ENCODE data around the gene CACFD1. TPM values are rescaled to one million over a fixed set of nuclear protein-coding genes. Genes with fewer than 3 reads are reported as not detected.

The CACFD1 gene
- total RNA-seq, result 24.9 TPM

DNA sequence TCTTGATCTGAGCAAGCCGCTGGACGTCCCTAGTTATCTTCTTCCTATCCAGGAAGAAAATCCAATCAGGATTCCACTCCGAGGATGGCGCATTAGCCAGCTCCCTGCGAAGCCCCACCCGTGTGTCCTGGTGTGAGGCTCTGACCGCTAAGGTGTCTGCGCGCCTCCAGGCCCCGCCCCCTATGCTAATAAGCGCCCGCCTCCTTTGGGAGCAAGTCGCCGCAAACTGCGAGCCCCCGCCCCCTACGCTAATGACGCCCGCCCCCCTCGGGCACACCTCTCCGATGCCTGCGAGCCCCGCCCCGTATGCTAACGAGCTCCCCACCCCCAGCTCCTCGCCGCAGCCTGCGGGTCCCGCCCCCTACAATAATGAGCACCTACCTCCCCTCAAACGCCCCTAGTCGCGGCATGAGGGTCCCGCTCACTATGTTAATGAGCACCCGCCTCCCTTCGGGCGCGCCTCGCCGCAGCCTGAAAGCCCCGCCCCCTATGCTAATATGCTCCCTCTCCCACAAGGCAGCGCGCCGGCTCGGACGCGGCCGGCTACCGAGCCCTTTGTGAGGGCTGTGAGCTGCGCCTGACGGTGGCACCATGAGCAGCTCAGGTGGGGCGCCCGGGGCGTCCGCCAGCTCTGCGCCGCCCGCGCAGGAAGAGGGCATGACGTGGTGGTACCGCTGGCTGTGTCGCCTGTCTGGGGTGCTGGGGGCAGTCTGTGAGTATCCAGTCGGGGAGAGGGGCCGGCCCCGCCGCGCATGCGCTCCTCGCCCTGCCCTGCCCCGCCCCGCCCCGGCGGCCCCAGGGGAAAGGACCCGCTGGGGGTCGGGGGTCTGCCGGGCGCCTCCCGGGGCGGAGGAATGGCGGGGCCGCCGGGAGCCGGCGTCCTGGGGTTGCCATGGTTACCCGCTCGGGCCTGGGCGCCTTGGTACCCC is at the start of gene CACFD1:
Gene CACFD1 (plus strand): TSS at position 503 of the 929 bp plus-strand sequence. CDS start 89 bp downstream, at position 592.
- peak; percentile 96 for DNase-seq (ENCODE audit: low spot score)

DNA sequence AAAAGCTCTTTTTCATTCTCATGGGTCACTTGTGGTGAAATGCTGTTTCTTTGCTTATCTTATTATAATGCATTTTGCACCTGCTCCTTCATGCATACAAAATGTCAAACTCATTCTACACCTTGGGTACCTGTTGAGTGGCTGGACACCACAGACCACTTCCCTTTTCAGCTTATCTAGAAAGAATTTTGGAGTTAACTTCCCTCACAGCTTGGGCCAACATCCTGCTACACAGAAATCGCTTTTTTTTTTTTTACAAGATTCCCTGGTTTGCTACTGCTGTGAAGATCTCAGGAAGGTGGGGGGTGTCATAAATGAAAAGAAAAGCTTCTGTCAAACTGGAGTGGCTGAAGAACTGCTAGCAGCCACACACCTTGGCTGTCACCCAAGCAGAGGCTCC is 44.6 kb upstream of the CACFD1 start:
- DNase-seq (ENCODE audit: low spot score), result no peak

DNA sequence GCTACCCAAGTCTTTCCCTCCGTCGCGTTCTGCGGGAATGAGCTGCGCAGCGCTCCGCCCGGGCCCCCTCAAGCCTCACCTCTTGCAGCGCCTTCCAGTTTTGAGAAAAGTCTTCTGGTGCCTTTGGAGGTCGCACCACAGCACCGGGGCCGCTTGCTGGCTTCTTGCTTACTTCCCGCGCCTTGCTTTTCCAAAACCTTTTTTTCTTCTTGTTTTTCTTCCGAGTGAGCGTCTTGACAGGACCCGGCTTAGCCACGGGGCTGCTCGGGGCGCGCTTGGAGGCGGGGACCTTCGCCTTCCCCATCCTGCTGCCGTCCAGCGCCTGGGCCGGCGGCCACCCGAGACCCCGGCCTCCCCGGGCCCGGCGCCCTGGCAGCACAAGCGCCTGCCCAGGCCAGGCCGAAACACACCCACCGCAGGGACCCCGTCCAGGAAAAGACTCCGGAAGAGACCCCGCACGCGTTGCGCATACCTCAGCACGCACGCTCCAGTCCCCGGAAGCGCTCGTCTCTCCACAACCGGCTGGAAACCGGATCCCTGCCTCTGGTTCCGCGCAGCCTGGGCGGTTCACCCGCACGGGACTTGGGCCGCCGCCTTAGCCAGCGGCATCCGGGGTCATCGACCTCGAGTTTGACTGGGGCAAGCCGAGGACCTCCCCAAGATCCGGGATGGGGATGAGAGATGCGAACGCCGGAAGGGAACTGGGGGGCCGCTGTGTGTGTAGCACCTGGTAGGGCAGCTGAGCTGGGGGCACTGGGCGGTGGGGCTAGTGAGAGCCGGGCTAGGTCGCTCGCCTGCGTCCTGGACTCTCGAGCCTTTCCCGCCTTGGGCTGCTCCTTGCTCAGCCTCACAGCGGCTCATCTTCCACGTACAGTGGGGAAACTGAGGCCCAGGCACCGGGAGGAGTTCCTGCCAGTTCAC is 42.0 kb upstream of the CACFD1 start, which contains the start of gene REXO4:
Gene REXO4 (minus strand): TSS at position 470 of the 921 bp plus-strand sequence. CDS start 166 bp downstream, at position 304.
- DNase-seq (ENCODE audit: low spot score), result peak; percentile 87

DNA sequence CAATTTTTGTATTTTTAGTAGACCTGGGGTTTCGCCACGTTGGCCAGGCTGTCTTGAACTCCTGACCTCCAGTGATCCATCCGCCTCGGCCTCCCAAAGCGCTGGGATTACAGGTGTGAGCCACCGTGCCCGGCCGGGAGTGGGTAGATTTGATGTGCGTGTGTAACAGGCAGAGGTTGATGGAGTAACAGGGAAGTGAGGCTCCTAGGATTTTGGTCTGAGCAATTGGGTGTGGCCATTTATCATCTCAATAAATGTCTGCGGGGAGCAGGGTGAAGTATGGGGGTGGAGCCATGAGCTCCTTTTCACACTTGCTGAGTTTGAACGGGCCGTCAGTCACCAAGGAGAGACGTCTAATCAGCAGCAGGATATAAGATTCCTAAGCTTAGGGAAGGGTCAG is 40.8 kb upstream of the CACFD1 start:
- DNase-seq (ENCODE audit: low spot score), result no peak

DNA sequence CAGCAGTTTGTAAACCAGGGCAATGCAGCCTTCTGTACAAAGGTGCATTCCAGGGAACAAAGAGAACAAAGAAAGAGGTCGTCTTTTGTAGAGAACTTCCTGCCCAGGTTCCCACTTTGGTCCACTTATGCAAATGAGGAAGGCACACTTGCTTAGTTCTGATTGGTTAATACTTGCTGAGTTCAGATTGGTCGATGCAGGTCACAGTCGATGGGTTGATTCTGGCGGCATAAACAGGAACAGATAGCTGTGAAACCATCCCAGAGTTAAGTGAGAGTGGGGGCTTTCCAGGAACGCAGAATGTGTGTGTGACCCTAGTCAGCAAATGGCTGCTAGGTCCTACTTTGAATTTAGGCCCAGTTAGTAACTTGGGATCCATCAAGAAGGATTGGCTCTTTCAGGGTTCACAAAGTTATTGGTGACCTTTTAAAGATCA is 39.4 kb upstream of the CACFD1 start:
- no peak for DNase-seq (ENCODE audit: low spot score)

DNA sequence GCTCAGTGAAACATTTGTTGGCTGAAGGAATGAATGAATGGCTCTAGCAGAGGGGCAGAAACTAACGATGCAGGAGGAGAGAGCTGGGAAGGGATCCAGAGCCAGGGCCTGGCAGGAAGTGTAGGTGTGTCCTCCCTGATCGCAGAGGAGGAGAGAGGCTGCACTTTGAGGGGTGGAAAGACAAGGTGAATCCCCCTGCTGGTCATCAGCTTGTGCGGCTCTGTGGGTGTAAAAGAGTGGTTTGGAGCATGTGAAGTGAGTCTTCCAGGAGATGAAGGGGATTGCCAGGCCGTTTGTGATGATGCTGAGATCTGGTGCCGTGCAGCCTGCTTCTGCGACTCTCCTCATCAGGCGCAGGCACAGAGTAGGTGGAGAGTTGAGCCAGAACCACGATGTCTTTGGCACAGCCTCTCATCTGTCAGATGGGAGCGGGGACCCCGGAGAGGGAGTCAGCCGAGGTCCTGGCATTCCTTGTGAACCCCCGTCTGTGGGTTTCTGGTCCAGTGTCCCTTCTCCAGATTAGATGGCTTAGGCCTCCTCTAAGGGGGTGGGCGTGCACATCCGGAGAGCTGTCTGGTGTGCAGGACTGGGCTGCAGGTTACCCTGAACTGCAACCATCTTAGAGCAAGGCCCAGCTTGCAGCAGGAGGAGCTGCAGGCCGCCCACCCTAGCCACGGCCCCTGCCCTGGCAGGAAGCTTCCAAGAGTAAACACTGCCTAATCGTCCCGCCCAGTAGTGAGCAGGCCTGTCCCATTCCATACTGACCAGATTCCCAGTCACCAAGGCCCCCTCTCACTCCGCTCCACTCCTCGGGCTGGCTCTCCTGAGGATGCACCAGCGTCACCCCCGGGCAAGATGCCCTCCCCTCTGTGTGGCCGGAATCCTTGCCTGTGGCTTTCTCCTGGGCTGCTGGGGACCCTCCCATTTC is 37.9 kb upstream of the CACFD1 start, which contains the start of gene ADAMTS13:
Gene ADAMTS13 (plus strand): TSS at position 753 of the 928 bp plus-strand sequence. CDS start 77 bp downstream, at position 830.
- DNase-seq (ENCODE audit: low spot score), result no peak

DNA sequence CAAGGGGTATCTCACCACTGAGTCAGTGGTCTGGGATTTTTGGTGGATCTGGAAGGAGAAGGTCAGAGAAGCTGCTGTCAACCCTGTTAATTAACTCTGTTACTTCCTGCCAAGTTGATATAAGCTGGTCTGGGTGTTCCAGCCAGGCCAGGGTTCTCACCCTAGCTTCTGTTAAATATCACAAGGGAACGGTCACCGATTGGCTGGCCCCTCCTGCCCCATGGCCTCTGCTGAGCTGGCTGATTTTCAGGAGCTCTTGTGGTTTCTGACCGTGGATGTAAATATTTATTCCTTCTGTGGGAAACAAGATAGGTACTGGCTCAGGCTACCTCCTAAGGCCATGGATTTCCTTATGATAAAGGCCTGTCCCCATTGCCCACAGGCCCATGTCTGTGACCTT is 36.6 kb upstream of the CACFD1 start:
- no peak for DNase-seq (ENCODE audit: low spot score)

DNA sequence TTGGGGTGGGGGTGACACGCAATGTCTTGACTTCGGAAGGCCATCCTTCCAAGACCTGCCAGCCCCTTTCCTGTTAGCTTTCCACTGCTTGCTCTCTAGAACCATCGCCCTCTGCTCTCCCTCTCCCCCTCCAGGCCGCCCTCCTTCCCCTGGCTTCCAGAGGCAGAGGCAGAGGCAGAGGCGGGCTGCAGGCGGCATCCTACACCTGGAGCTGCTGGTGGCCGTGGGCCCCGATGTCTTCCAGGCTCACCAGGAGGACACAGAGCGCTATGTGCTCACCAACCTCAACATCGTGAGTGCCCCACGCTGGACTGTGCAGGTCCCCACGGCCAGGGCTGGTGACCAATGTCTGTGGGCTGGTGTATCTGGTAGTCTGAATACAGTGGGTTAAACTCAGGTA is 35.6 kb upstream of the CACFD1 start:
- no peak for DNase-seq (ENCODE audit: low spot score)

DNA sequence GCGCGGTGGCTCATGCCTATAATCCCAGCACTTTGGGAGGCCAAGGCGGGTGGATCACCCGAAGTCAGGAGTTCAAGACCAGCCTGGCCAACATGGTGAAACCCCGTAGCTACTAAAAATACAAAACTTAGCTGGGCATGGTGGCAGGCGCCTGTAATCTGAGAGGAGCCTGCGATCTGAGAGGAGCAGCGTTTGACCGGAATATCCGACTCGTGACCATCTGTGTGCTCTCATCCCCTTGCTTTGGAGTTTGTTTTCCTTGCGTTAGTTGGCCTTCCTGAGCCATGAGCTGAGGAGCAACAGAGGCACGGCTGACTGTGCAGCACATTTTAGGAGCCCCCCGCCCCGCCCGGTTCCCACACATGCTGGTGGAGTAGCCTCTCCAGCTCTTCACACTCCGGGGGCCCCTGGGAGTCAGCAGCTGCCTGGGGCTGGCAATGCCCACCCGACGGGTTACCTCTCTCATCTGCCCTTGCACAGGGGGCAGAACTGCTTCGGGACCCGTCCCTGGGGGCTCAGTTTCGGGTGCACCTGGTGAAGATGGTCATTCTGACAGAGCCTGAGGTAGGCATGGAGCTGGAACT is 34.6 kb upstream of the CACFD1 start:
- DNase-seq (ENCODE audit: low spot score), result no peak

DNA sequence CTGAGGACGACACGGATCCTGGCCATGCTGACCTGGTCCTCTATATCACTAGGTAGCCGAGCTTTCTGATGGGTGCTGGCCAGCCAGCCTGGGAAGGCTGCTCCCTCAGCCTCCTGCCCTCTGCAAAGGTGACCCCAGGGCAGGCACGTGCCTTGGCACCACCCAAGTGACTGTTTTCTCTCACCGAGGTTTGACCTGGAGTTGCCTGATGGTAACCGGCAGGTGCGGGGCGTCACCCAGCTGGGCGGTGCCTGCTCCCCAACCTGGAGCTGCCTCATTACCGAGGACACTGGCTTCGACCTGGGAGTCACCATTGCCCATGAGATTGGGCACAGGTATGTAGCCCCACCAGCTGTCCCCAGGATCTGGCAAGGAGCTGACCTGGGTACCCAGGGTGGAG is 33.8 kb upstream of the CACFD1 start:
- no peak for DNase-seq (ENCODE audit: low spot score)

DNA sequence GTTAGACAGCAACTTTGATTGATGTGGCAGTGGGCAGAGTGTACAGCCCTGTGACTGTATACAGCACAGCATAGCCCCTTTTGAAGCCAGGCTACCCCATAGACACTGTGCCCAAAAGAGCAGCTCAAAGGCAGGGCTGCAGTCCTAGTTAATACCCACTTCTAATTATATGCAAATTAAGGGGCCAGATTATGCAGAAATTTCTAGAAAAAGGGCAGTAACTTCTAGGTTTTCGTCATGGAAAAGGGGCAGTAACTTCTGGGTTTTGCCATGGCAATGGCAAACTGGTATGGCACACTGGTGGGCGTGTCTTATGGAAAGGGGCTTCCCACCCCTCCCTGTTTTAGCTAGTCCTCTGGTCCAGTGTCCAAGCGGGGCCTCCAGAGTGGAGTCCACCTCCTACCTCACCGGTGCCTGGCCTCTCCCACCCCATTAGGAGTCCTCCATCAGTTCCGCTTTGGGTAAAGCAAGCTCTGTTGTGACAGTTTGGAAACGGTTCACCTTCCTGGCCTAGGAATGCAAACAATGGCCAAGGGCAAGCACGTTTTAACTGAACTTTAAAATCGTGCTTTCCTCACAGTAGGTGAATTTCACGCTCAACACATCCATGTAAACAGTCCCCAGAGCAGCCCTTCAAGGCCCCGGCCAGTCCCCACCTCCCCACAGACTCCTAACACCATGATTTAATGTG is 32.0 kb upstream of the CACFD1 start:
- no peak for DNase-seq (ENCODE audit: low spot score)

DNA sequence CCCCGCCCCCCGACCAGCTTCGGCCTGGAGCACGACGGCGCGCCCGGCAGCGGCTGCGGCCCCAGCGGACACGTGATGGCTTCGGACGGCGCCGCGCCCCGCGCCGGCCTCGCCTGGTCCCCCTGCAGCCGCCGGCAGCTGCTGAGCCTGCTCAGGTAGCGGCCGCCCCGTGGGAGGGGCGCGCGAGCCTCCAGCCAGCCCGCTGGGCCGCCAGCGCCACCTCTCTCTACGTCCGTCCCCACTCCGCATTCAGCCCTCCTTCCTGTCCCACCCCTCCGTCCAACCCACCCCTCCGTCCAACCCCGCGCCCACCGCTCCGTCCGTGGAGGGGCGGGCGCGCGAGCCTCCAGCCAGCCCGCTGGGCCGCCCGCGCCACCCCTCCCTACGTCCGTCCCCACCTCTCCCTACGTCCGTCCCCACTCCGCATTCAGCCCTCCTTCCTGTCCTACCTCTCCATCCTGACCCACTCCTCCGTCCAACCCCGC is 31.1 kb upstream of the CACFD1 start:
- DNase-seq (ENCODE audit: low spot score), result no peak

DNA sequence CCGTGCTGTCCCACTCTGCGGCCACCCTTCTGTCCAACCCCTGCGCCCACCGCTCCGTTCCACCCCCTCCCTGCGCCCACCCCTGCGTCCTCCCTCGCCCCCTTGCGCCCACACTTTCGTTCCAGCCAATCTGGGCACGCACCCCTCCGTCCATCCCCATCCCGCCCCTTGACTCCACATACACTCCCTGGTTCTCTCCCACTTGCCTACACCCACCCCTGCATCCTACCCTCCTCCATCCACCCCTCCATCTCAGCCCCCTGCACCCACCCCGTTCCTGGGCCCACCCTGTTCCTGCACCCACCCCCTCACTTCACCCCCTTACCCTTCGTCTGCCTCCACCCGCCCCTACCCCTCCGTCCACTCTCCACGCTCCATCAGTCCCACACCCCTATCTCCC is 30.6 kb upstream of the CACFD1 start:
- DNase-seq (ENCODE audit: low spot score), result no peak

DNA sequence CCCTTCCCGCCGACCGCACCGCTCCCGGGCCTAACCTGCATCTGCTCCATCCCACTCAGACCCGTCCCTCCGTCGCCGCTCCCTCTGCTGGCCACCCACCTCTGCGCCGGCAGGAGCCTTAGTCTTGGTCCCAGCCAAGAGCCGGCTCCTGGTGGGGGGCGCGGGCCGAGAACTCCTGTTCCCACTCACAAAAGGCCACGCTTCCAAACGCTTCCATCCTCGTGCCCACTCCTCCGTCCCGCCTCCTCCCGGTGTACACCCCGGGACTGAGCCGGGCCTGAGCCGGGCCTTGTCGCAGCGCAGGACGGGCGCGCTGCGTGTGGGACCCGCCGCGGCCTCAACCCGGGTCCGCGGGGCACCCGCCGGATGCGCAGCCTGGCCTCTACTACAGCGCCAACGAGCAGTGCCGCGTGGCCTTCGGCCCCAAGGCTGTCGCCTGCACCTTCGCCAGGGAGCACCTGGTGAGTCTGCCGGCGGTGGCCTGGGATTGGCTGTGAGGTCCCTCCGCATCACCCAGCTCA is 30.1 kb upstream of the CACFD1 start:
- DNase-seq (ENCODE audit: low spot score), result no peak

DNA sequence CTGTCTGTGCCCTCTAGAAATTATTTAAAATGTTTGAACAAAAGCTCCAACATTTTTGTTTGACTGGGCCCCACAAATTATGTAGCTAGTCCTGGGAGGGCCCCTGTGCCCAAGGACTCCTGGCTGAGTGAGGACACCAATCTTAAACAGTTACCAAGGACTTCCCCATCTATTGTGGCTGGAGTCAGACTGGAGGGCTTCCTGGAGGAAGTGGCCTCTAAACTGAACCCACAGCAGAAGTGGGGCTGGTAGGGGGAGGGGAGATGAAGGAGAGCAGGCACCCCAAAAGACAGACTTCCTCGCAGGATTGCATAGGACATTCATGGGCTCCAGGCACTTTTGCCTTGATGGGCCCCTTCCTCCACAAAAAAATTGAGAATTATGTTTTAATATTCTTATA is 29.5 kb upstream of the CACFD1 start:
- DNase-seq (ENCODE audit: low spot score), result no peak

DNA sequence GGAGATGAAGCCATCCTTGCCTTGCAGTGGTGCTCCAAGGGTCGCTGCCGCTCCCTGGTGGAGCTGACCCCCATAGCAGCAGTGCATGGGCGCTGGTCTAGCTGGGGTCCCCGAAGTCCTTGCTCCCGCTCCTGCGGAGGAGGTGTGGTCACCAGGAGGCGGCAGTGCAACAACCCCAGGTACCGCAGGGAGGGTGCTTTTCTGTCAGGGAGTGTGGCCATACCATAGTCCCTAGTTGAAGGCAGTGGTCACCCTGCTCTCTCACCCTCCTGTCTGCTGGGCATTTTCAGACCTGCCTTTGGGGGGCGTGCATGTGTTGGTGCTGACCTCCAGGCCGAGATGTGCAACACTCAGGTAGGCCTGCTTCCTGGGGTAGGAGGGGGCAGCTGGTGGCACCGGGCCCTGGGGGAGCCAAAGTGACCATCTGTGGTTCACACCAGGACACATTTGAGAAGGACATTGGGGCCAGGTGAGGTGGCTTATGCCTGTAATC is 26.4 kb upstream of the CACFD1 start:
- DNase-seq (ENCODE audit: low spot score), result no peak

DNA sequence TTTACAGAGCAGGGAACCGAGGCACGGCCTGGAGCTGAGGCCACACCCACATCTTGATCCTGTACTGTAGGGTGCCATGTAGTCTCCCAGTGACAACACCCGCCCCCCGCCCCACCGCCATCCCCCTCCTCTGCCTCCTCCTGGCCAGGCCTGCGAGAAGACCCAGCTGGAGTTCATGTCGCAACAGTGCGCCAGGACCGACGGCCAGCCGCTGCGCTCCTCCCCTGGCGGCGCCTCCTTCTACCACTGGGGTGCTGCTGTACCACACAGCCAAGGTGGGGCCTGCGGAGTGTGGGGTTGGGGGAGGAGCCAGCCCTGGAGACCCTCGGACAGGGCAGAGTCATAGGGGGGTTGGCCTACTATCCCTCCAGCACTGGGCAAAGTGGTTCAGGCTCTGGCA is 23.1 kb upstream of the CACFD1 start:
- no peak for DNase-seq (ENCODE audit: low spot score)

DNA sequence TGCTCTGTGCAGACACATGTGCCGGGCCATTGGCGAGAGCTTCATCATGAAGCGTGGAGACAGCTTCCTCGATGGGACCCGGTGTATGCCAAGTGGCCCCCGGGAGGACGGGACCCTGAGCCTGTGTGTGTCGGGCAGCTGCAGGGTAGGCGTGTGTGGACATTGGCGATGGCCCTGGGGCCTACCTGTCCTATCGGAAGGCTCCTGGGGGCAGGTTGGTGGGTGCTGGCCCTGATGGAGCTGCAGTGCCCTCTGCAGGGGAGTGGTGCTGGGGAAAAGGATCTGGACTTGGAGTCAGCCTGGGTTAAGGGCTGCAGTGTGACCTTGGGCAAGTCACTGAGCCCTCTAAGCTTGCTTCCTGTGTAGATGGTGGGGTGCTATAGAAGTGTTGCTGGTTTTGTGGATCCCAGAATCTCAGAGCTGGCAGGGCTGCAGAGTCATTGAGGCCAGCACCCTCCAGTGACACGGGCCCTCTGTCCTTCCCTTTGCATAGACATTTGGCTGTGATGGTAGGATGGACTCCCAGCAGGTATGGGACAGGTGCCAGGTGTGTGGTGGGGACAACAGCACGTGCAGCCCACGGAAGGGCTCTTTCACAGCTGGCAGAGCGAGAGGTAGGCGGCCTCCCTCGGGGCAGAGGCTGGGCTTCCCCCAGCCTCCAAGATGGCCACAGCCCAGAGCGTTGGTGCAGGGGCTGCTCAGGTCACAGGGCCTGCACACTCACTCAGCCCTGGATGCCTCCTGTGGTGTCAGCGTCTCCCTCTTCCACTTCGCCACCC is 21.8 kb upstream of the CACFD1 start:
- no peak for DNase-seq (ENCODE audit: low spot score)

DNA sequence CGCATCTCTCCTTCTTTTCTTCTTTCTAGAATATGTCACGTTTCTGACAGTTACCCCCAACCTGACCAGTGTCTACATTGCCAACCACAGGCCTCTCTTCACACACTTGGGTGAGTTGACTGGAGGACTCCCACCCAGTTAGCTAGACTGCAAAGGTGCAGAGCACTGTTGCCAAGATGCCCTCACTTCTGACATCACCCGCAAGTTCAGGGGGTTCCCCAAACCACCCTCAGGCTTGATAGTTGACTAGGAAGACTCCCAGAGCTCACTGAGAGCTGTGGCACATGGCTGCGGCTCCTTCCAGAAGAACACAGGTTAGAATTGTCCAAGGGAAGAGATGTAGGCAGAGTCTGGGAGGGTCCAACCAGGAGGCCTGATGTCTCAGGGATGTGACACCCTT is 20.4 kb upstream of the CACFD1 start:
- no peak for DNase-seq (ENCODE audit: low spot score)

Measured in ureter (tissue), 1 donor.